IMR-90 (cell line): ENCODE results near the gene LAMC2. TPM values are rescaled to one million over a fixed set of nuclear protein-coding genes. Genes with fewer than 3 reads are reported as not detected.
A peak's percentile ranks its signal among the peaks of the same experiment; 100 is the strongest.

Experiments
- ATAC-seq: fragments of 200-7000 bp; cut with Tn5 transposase; 2 replicates; pipeline ENCODE4 v1.9.1; 2020; ENCODE audit warnings: low read depth, mild to moderate bottlenecking, moderate library complexity
- BruUV-seq: library from RNA; stranded (reverse); fragments of 400-500 nt; replicated peaks from 2 replicates; lab custom pipeline; 2021; lab: Mats Ljungman, UMichigan
- CTCF ChIA-PET: fragments of 300-600 bp; formaldehyde crosslinking; extraction: SDS; loops from one replicate; lab custom pipeline; 2021; ENCODE audit warnings: antibody characterized with exemption; lab: Yijun Ruan, JAX
- POLR2A ChIA-PET: fragments of 300-600 bp; sonication (Branson Sonifier 250); formaldehyde crosslinking; loops from one replicate; lab custom pipeline; 2022; ENCODE audit warnings: antibody characterized with exemption; ENCODE audit not compliant: unreplicated experiment; lab: Charles Lee
- DNase-seq: peaks from one replicate; pipeline ENCODE4 v3.0.0; 2013
- H2AFZ ChIP-seq: replicated peaks from 2 replicates; pipeline ENCODE3; 2013; ENCODE audit warnings: low read length, mild to moderate bottlenecking; ENCODE audit not compliant: poor library complexity
- H2AK5ac ChIP-seq: 2 replicates; pipeline ENCODE4 v1.6.1; 2013; ENCODE audit warnings: low read depth, low read length, inconsistent platforms
- H2AK9ac ChIP-seq: replicated peaks from 2 replicates; pipeline ENCODE3; 2013; ENCODE audit warnings: mild to moderate bottlenecking, low read depth, low read length, moderate library complexity; ENCODE audit not compliant: poor library complexity
- H2BK120ac ChIP-seq: 2 replicates; pipeline ENCODE4 v1.6.1; 2013; ENCODE audit warnings: low read depth, low read length, inconsistent platforms
- H2BK15ac ChIP-seq: 3 replicates; pipeline ENCODE4 v1.6.1; 2013; ENCODE audit warnings: low read depth, low read length, inconsistent platforms
- H2BK20ac ChIP-seq: 2 replicates; pipeline ENCODE4 v1.6.1; 2013; ENCODE audit warnings: low read depth, mild to moderate bottlenecking, inconsistent platforms, low read length, moderate library complexity
- H2BK5ac ChIP-seq: 2 replicates; pipeline ENCODE4 v1.6.1; 2013; ENCODE audit warnings: mild to moderate bottlenecking, low read depth, low read length, inconsistent platforms; ENCODE audit not compliant: poor library complexity, severe bottlenecking
- H3K14ac ChIP-seq: replicated peaks from 2 replicates; pipeline ENCODE4 v1.6.1; 2013; ENCODE audit warnings: low read depth, low read length, inconsistent platforms
- H3K18ac ChIP-seq: 2 replicates; pipeline ENCODE4 v1.6.1; 2013; ENCODE audit warnings: low read depth, low read length, control low read depth
- H3K23ac ChIP-seq: 2 replicates; pipeline ENCODE4 v1.6.1; 2013; ENCODE audit warnings: low read depth, low read length, inconsistent platforms
- H3K27ac ChIP-seq: 2 replicates; pipeline ENCODE4 v1.5.1; 2013; ENCODE audit warnings: mild to moderate bottlenecking, control low read depth, low read length; ENCODE audit not compliant: insufficient read depth
- H3K27me3 ChIP-seq: 2 replicates; pipeline ENCODE4 v1.6.1; 2013; ENCODE audit warnings: low read length; ENCODE audit not compliant: control insufficient read depth, insufficient read depth
- H3K36me3 ChIP-seq: 2 replicates; pipeline ENCODE4 v1.6.1; 2013; ENCODE audit warnings: low read length, mixed read lengths; ENCODE audit not compliant: control insufficient read depth, insufficient read depth
- H3K4ac ChIP-seq: 2 replicates; pipeline ENCODE4 v1.6.1; 2013; ENCODE audit warnings: low read depth, low read length, inconsistent platforms
- H3K4me1 ChIP-seq: 2 replicates; pipeline ENCODE4 v1.6.1; 2013; ENCODE audit warnings: low read length, mixed read lengths; ENCODE audit not compliant: control insufficient read depth, insufficient read depth
- H3K4me2 ChIP-seq: 2 replicates; pipeline ENCODE4 v1.6.1; 2013; ENCODE audit warnings: low read depth, mild to moderate bottlenecking, control low read depth, low read length, moderate library complexity
- H3K4me3 ChIP-seq: 2 replicates; pipeline ENCODE4 v1.5.1; 2013; ENCODE audit warnings: low read depth, mild to moderate bottlenecking, control low read depth, low read length, moderate library complexity; ENCODE audit not compliant: insufficient read depth
- H3K56ac ChIP-seq: 2 replicates; pipeline ENCODE4 v1.6.1; 2013; ENCODE audit warnings: low read length, inconsistent platforms; ENCODE audit not compliant: insufficient read depth; ENCODE audit errors: extremely low read depth
- H3K79me1 ChIP-seq, 2 experiments: 2 replicates each; pipeline ENCODE4 v1.6.1; 2013; ENCODE audit warnings: low read length in 2 of 2, inconsistent platforms in 1 of 2, low read depth in 1 of 2
- H3K9ac ChIP-seq: 2 replicates; pipeline ENCODE4 v1.6.1; 2013; ENCODE audit warnings: low read depth, low read length, control low read depth
- H3K9me1 ChIP-seq: 2 replicates; pipeline ENCODE4 v1.6.1; 2013; ENCODE audit warnings: low read length, inconsistent platforms; ENCODE audit not compliant: insufficient read depth
- H3K9me3 ChIP-seq: 2 replicates; pipeline ENCODE4 v1.6.1; 2013; ENCODE audit warnings: low read length; ENCODE audit not compliant: control insufficient read depth, insufficient read depth
- H4K20me1 ChIP-seq: 2 replicates; pipeline ENCODE4 v1.6.1; 2013; ENCODE audit warnings: low read length, inconsistent platforms; ENCODE audit not compliant: insufficient read depth
- H4K5ac ChIP-seq: 2 replicates; pipeline ENCODE4 v1.6.1; 2013; ENCODE audit warnings: mild to moderate bottlenecking, low read depth, low read length, control low read depth
- H4K8ac ChIP-seq, 2 experiments: 2 replicates each; pipeline ENCODE4 v1.6.1; 2013; ENCODE audit warnings: low read depth in 2 of 2, low read length in 2 of 2, control low read depth in 1 of 2, inconsistent platforms in 1 of 2
- H4K91ac ChIP-seq: 2 replicates; pipeline ENCODE4 v1.6.1; 2013; ENCODE audit warnings: low read depth, low read length, inconsistent platforms; ENCODE audit not compliant: insufficient read depth
- BHLHE40 ChIP-seq: fragments of 150-350 bp; IDR thresholded peaks from 2 replicates; pipeline ENCODE4 v1.6.1; 2016; ENCODE audit warnings: mild to moderate bottlenecking, low read depth, low read length
- CEBPB ChIP-seq: IDR thresholded peaks from 2 replicates; pipeline ENCODE4 v1.6.1; 2012; ENCODE audit warnings: low read depth, low read length, improper control_type of control experiment
- CHD1 ChIP-seq: IDR thresholded peaks from 2 replicates; pipeline ENCODE4 v1.6.1; 2012; ENCODE audit warnings: low read depth, low read length, improper control_type of control experiment
- CTCF ChIP-seq: conservative IDR thresholded peaks from 2 replicates; pipeline ENCODE4 v1.5.1; 2012; ENCODE audit warnings: mild to moderate bottlenecking, low read depth, low read length, improper control_type of control experiment
- ELK1 ChIP-seq: fragments of 150-350 bp; IDR thresholded peaks from 2 replicates; pipeline ENCODE4 v1.6.1; 2016; ENCODE audit warnings: low read depth, mild to moderate bottlenecking, low read length, moderate library complexity, borderline replicate concordance
- FOS ChIP-seq: fragments of 150-350 bp; IDR thresholded peaks from 2 replicates; pipeline ENCODE4 v1.6.1; 2016; ENCODE audit warnings: low read depth, low read length
- MAFK ChIP-seq: IDR thresholded peaks from 2 replicates; pipeline ENCODE4 v1.6.1; 2012; ENCODE audit warnings: low read depth, low read length, improper control_type of control experiment
- MAZ ChIP-seq: IDR thresholded peaks from 2 replicates; pipeline ENCODE4 v1.6.1; 2012; ENCODE audit warnings: low read depth, mild to moderate bottlenecking, low read length, improper control_type of control experiment, moderate library complexity, borderline replicate concordance
- MXI1 ChIP-seq: IDR thresholded peaks from 2 replicates; pipeline ENCODE4 v1.6.1; 2012; ENCODE audit warnings: low read depth, mild to moderate bottlenecking, low read length, moderate library complexity, borderline replicate concordance
- NFE2L2 ChIP-seq: fragments of 150-350 bp; IDR thresholded peaks from 2 replicates; pipeline ENCODE4 v1.6.1; 2016; ENCODE audit warnings: low read depth, mild to moderate bottlenecking, low read length
- POLR2A ChIP-seq: IDR thresholded peaks from 2 replicates; pipeline ENCODE4 v1.6.1; 2012; ENCODE audit warnings: mild to moderate bottlenecking, low read depth, low read length
- RAD21 ChIP-seq: IDR thresholded peaks from 2 replicates; pipeline ENCODE4 v1.6.1; 2012; ENCODE audit warnings: low read length, improper control_type of control experiment
- RCOR1 ChIP-seq: IDR thresholded peaks from 2 replicates; pipeline ENCODE4 v1.6.1; 2012; ENCODE audit warnings: mild to moderate bottlenecking, low read length, improper control_type of control experiment; ENCODE audit not compliant: insufficient replicate concordance
- RFX5 ChIP-seq: IDR thresholded peaks from 2 replicates; pipeline ENCODE4 v1.8.0; 2012; ENCODE audit warnings: low read depth, mild to moderate bottlenecking, low read length, moderate library complexity
- SMC3 ChIP-seq: fragments of 150-350 bp; IDR thresholded peaks from 2 replicates; pipeline ENCODE4 v1.6.1; 2016; ENCODE audit warnings: low read depth, mild to moderate bottlenecking, antibody characterized with exemption, low read length, moderate library complexity
- USF2 ChIP-seq: fragments of 150-350 bp; IDR thresholded peaks from 2 replicates; pipeline ENCODE4 v1.6.1; 2017; ENCODE audit warnings: mild to moderate bottlenecking, antibody characterized with exemption, low read length, low read depth
- WGBS, 2 experiments: methylation state at CpG; one replicate each; pipeline versions ENCODE4 v1.1.5 to v1.1.7; 2013; ENCODE audit warnings: missing lambda C conversion rate in 2 of 2; ENCODE audit not compliant: insufficient read length in 1 of 2; ENCODE audit errors: extremely low coverage in 2 of 2; 5-methylcytosine and 5-hydroxymethylcytosine counted together
- dilution Hi-C: fragments of 300-500 bp; cut with HindIII; formaldehyde crosslinking; loops from one replicate; pipeline ENCODE4 v1.14.3; 2018; ENCODE audit warnings: low sequenced_read_pairs; ENCODE audit not compliant: unreplicated experiment
- in situ Hi-C: fragments of 300-500 bp; cut with MboI; formaldehyde crosslinking; loops from 3 replicates; pipeline ENCODE4 v1.14.3; 2019; ENCODE audit warnings: low sequenced_read_pairs, inconsistent platforms, mixed read lengths
- intact Hi-C: fragments of 100-400 bp; cut with micrococcal nuclease; formaldehyde crosslinking; loops from 2 replicates; pipeline ENCODE4 v1.10.0; 2022
- polyA plus RNA-seq, 3 experiments: library from polyadenylated mRNA; depleted of rRNA; stranded (reverse); fragments of >200 nt; gene quantifications; 2 replicates each; pipeline ENCODE4 v1.2.3, GENCODE V29; 2012; ENCODE audit warnings: low replicate concordance in 1 of 3
- total RNA-seq: library from RNA; depleted of rRNA; stranded (reverse); fragments of >200 nt; gene quantifications from 2 replicates; pipeline ENCODE4 v1.2.3, GENCODE V29; 2012

LAMC2 gene
- total and polyA plus RNA-seq, 2 of the 4 experiments (the other 2 are of a cell fraction), result 2.3 to 2.8 TPM

DNA sequence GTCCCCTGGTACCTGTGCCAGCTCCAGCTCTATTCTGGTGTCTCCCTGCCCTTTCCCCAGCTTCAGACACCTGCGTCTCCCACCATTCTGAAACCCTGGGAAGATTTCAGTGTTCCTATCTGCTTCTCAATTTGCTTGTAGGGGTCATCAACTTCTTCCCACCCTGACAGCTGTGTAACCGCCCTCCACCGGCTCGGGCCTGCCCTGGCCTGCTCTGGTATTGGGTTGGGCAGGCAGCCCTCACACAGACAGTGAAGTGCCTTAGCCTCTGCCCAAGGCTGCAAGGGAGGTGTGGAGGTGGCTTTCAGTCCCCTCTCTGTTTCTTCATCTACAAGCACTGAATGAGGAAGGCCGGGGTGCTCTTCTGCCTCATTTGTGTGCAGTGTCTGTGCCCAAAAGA lies 97.2 kb downstream of the LAMC2 start:
- no TSS peak for BruUV-seq
- H3K56ac ChIP-seq, result no peak overlapping the region
- H3K18ac ChIP-seq, result no peak overlapping the region
- peaks cover 0 to 17% of the 10 kb centered on the region in 2 experiments; a peak in 2 of 4 replicates for H3K79me1 ChIP-seq
- no peak overlapping the region for H3K4me3 ChIP-seq
- ChIA-PET CTCF (no interaction called here), POLR2A (no interaction called here)
- H3K9me1 ChIP-seq, result peaks cover 25% of the 10 kb centered on the region
- no peak for DNase-seq
- peak overlapping the region; percentile 32 for H2BK120ac ChIP-seq
- H3K27ac ChIP-seq, result no peak overlapping the region
- no peak overlapping the region for H4K8ac ChIP-seq
- TF ChIP-seq CEBPB (no peak), RAD21 (no peak), CTCF (no peak), MAFK (no peak), RCOR1 (no peak), NFE2L2 (no peak), FOS (no peak), ELK1 (no peak), MAZ (no peak), BHLHE40 (no peak), POLR2A (no peak), CHD1 (no peak), MXI1 (no peak), USF2 (no peak), SMC3 (no peak), RFX5 (no peak)
- H2AK9ac ChIP-seq, result no peak overlapping the region
- H2BK15ac ChIP-seq, result no peak overlapping the region
- H3K9me3 ChIP-seq, result no peaks in the 10 kb centered on the region
- 0 out of 2 replicates have a peak overlapping the region, but pooled peaks have one; percentile 18 for H2AK5ac ChIP-seq
- no peak overlapping the region for H3K9ac ChIP-seq
- no peaks in the 10 kb centered on the region for H3K36me3 ChIP-seq
- H3K4me1 ChIP-seq, result peaks cover 30% of the 10 kb centered on the region
- in situ Hi-C loops (loop anchor here (10.0 kb wide), 1 partner anchor 342 kb away; no protein-coding TSS in a partner anchor), dilution Hi-C loops (no loop called here), intact Hi-C loops (loop anchor here (5.0 kb wide), 2 partner anchors 189 to 404 kb away; partner anchors contain the start of gene SMG7)
- 0 out of 2 replicates have a peak overlapping the region, but pooled peaks have one; percentile 13 for H3K14ac ChIP-seq
- no peak overlapping the region for H3K4me2 ChIP-seq
- no peak overlapping the region for H2BK5ac ChIP-seq
- no peak overlapping the region for H2AFZ ChIP-seq
- no peak overlapping the region; the same call in 1 of the 2 replicates for H2BK20ac ChIP-seq
- H3K4ac ChIP-seq, result peak overlapping the region; percentile 8; the same call in 1 of the 2 replicates
- 100% methylated on average over 1 of the region's 5 CpGs; no CpG with 5 or more reads in 1 of the 2 experiments for WGBS, 2 experiments
- H3K23ac ChIP-seq, result no peak overlapping the region
- no peaks in the 10 kb centered on the region; the same call in 1 of the 2 replicates for H4K20me1 ChIP-seq
- no peaks in the 10 kb centered on the region for H3K27me3 ChIP-seq
- 0 out of 2 replicates have a peak overlapping the region, but pooled peaks have one; percentile 15 for H4K91ac ChIP-seq
- no peak overlapping the region for H4K5ac ChIP-seq
- no peak for ATAC-seq
